Neural cell (in vitro differentiated cells): ENCODE measurements around the gene MXI1.

Experiments used
- EZH2 ChIP-seq: fragments of 200-600, 300-800 bp; shearing (Covaris generic), sonication (generic); IDR thresholded peaks from 2 replicates; pipeline ENCODE4 v1.6.1; 2014; ENCODE audit warnings: antibody characterized with exemption, low read length, borderline replicate concordance, mild to moderate bottlenecking; ENCODE audit not compliant: insufficient read depth, poor library complexity, severe bottlenecking
- TF ChIP-seq, protein P1 (sequence below): fragments of 450-650 bp; IDR thresholded peaks from 2 replicates; pipeline ENCODE4 v1.5.1; 2014; ENCODE audit warnings: antibody characterized with exemption, mild to moderate bottlenecking, moderate library complexity; ENCODE audit not compliant: poor library complexity, severe bottlenecking
- TF ChIP-seq, protein P2 (sequence below): IDR thresholded peaks from 2 replicates; pipeline ENCODE4 v1.6.1; 2012; ENCODE audit warnings: borderline replicate concordance

DNA sequence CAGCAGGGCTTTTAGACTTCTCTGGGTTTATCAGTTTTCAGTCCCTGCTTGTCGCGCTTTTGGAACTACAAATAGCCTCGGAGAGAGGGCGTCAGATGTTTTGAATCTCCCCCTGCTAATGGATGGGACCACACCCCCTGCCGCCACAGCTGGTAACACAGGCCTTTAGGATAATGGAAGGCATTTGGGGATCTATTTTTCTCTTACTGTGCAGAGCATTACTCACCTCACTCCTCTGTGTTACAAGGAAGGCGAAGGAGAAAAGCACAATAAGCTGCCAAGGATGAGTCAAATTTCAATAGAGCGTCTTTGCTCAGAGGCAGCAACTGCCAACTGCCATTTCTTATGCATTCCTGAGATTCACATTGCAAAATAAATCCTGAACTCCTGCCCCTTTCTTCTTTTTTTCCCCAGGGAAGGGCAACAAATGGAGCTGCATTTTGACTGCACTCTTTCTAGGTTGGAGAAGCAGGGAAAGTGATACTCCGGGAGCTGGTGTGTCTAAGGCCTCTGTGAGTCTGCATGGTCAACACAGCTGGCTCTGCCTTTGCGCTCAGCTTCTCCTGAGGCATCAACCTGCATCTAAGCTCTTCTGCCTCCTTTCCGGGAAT lies 128.8 kb downstream of the MXI1 start:
- TF ChIP-seq EZH2 = no peak
- TF ChIP-seq, protein P1, sequence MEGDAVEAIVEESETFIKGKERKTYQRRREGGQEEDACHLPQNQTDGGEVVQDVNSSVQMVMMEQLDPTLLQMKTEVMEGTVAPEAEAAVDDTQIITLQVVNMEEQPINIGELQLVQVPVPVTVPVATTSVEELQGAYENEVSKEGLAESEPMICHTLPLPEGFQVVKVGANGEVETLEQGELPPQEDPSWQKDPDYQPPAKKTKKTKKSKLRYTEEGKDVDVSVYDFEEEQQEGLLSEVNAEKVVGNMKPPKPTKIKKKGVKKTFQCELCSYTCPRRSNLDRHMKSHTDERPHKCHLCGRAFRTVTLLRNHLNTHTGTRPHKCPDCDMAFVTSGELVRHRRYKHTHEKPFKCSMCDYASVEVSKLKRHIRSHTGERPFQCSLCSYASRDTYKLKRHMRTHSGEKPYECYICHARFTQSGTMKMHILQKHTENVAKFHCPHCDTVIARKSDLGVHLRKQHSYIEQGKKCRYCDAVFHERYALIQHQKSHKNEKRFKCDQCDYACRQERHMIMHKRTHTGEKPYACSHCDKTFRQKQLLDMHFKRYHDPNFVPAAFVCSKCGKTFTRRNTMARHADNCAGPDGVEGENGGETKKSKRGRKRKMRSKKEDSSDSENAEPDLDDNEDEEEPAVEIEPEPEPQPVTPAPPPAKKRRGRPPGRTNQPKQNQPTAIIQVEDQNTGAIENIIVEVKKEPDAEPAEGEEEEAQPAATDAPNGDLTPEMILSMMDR = no peak
- TF ChIP-seq, protein P2, sequence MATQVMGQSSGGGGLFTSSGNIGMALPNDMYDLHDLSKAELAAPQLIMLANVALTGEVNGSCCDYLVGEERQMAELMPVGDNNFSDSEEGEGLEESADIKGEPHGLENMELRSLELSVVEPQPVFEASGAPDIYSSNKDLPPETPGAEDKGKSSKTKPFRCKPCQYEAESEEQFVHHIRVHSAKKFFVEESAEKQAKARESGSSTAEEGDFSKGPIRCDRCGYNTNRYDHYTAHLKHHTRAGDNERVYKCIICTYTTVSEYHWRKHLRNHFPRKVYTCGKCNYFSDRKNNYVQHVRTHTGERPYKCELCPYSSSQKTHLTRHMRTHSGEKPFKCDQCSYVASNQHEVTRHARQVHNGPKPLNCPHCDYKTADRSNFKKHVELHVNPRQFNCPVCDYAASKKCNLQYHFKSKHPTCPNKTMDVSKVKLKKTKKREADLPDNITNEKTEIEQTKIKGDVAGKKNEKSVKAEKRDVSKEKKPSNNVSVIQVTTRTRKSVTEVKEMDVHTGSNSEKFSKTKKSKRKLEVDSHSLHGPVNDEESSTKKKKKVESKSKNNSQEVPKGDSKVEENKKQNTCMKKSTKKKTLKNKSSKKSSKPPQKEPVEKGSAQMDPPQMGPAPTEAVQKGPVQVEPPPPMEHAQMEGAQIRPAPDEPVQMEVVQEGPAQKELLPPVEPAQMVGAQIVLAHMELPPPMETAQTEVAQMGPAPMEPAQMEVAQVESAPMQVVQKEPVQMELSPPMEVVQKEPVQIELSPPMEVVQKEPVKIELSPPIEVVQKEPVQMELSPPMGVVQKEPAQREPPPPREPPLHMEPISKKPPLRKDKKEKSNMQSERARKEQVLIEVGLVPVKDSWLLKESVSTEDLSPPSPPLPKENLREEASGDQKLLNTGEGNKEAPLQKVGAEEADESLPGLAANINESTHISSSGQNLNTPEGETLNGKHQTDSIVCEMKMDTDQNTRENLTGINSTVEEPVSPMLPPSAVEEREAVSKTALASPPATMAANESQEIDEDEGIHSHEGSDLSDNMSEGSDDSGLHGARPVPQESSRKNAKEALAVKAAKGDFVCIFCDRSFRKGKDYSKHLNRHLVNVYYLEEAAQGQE = no peak
